Type B pancreatic cell (in vitro differentiated cells): Measurements from ENCODE around the gene AANAT. TPM values are rescaled to one million over a fixed set of nuclear protein-coding genes. Genes with fewer than 3 reads are reported as not detected.

Experiments
- DNase-seq: peaks from one replicate; pipeline ENCODE4 v3.0.0; 2021; ENCODE audit warnings: mixed read lengths; ENCODE audit not compliant: unreplicated experiment; ENCODE audit errors: extremely low spot score
- H3K27ac Mint-ChIP-seq: 2 replicates; pipeline ENCODE4 v1.8.0; 2021; ENCODE audit warnings: mild to moderate bottlenecking, mixed read lengths
- H3K27me3 Mint-ChIP-seq: 2 replicates; pipeline ENCODE4 v1.8.0; 2021; ENCODE audit warnings: mixed read lengths
- H3K36me3 Mint-ChIP-seq: 2 replicates; pipeline ENCODE4 v1.8.0; 2021; ENCODE audit warnings: mixed read lengths
- H3K4me1 Mint-ChIP-seq: one replicate; pipeline ENCODE4 v1.8.0; 2021; ENCODE audit warnings: mixed read lengths; ENCODE audit not compliant: unreplicated experiment
- H3K4me3 Mint-ChIP-seq: 2 replicates; pipeline ENCODE4 v1.8.0; 2021; ENCODE audit warnings: mild to moderate bottlenecking, mixed read lengths
- H3K9me3 Mint-ChIP-seq: 2 replicates; pipeline ENCODE4 v1.8.0; 2021; ENCODE audit warnings: mixed read lengths
- total RNA-seq: library from RNA; stranded (reverse); gene quantifications from 2 replicates; pipeline ENCODE4 v1.2.1, GENCODE V29; 2021; ENCODE audit warnings: low replicate concordance
- TF ChIP-seq, protein P1 (sequence below): fragments of 200-600 bp; sonication (generic); conservative IDR thresholded peaks from 2 replicates; pipeline ENCODE4 v1.5.0; 2021; ENCODE audit warnings: antibody characterized with exemption, mild to moderate bottlenecking

The AANAT gene
- total RNA-seq, 1 donor from 2014 or later: not detected

DNA sequence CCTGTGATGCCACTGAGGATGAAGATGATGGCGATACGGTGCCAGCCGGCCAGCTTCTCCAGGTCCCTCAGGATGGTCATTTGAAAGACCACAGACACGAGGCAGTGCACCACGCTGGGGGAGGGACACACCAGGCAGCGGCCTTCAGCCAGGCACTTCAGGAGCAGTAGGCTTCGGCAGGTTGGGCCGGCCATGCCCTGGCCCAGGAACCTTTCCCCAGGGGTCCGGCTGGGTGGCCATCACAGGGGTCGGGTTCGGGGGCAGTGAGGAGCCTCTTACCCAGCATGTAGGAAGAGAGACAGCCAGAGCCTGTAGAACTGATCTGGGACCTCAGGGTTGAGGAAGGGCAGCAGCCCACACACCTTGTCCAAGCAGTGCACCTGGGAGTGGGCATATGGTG, 5.3 kb downstream of the AANAT start:
- TF ChIP-seq, protein P1, sequence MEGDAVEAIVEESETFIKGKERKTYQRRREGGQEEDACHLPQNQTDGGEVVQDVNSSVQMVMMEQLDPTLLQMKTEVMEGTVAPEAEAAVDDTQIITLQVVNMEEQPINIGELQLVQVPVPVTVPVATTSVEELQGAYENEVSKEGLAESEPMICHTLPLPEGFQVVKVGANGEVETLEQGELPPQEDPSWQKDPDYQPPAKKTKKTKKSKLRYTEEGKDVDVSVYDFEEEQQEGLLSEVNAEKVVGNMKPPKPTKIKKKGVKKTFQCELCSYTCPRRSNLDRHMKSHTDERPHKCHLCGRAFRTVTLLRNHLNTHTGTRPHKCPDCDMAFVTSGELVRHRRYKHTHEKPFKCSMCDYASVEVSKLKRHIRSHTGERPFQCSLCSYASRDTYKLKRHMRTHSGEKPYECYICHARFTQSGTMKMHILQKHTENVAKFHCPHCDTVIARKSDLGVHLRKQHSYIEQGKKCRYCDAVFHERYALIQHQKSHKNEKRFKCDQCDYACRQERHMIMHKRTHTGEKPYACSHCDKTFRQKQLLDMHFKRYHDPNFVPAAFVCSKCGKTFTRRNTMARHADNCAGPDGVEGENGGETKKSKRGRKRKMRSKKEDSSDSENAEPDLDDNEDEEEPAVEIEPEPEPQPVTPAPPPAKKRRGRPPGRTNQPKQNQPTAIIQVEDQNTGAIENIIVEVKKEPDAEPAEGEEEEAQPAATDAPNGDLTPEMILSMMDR: no peak
- no peak overlapping the region for H3K4me3 Mint-ChIP-seq
- H3K27ac Mint-ChIP-seq: no peak overlapping the region
- H3K9me3 Mint-ChIP-seq: no peaks in the 10 kb centered on the region
- no peaks in the 10 kb centered on the region for H3K4me1 Mint-ChIP-seq
- H3K27me3 Mint-ChIP-seq: no peaks in the 10 kb centered on the region
- no peaks in the 10 kb centered on the region for H3K36me3 Mint-ChIP-seq
- no peak for DNase-seq

DNA sequence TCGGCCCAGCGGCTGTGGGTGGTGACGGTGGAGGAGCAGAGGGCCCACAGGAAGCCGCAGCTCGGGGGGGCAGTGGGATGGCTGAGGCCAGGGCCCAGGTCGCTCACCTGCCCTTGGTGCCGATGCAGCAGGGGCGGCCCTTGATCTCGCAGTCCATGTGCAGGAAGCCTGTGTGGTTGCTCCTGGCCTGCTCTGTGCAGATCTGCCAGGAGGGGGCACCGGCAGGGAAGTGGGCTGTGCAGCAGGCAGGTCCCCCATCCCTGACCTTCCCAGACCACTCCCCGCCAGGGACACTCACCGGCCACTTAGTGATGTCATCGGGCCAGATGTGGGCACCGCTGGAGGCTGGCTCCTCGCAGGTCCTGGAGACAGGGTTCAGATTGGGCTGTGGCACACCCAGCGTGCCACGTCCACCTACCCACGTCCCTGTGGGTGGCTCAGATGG, 6.2 kb downstream of the AANAT start:
- DNase-seq: no peak
- no peak overlapping the region for H3K4me3 Mint-ChIP-seq
- H3K36me3 Mint-ChIP-seq: no peaks in the 10 kb centered on the region
- no peaks in the 10 kb centered on the region for H3K4me1 Mint-ChIP-seq
- H3K27me3 Mint-ChIP-seq: no peaks in the 10 kb centered on the region
- no peak overlapping the region for H3K27ac Mint-ChIP-seq
- TF ChIP-seq, protein P1: peak; percentile 55
- no peaks in the 10 kb centered on the region for H3K9me3 Mint-ChIP-seq

DNA sequence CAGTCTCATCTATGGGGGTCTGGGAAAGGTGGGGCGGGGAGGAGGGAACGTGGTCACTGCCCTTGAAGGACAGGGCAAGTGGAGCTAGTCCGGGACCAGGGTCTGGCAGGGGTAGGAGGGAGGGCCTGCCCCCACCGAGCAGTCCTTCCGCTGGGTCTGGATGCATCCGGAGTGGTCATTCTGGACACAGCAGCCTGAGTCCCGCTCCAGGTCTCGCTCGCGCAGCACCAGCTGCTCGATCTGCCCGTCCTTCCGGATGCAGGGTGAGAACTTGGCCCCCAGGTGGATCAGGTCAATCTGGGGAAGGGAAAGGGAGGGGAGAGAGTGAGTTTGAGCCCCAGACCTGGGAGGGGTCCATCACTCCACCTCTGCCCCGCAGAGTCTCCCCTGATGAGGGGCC, 6.8 kb downstream of the AANAT start:
- no peaks in the 10 kb centered on the region for H3K4me1 Mint-ChIP-seq
- H3K4me3 Mint-ChIP-seq: no peak overlapping the region
- TF ChIP-seq, protein P1: no peak
- no peaks in the 10 kb centered on the region for H3K9me3 Mint-ChIP-seq
- DNase-seq: no peak
- no peaks in the 10 kb centered on the region for H3K27me3 Mint-ChIP-seq
- H3K27ac Mint-ChIP-seq: no peak overlapping the region
- H3K36me3 Mint-ChIP-seq: no peaks in the 10 kb centered on the region

DNA sequence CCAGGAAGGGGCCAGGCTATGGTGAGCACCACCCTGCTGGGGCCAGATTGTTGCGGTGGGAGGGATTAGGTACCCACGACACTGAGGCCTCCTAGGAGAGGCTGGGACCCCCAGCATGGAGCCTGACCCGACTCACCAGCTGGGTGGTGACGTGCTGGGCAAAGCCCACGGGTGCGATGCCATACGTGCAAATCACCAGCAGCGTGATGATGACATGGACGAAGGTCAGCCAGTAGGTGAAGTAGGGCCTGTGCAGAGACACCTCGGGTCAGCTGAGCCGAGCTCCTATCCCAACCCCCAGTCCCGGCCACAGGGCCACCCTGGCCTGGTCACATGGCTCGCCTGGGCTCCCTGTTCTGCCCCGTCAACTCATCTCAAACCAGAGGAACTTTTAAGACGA, 7.5 kb downstream of the AANAT start:
- H3K36me3 Mint-ChIP-seq: no peaks in the 10 kb centered on the region
- no peak overlapping the region for H3K27ac Mint-ChIP-seq
- no peaks in the 10 kb centered on the region for H3K9me3 Mint-ChIP-seq
- H3K4me1 Mint-ChIP-seq: no peaks in the 10 kb centered on the region
- no peak for DNase-seq
- no peak overlapping the region for H3K4me3 Mint-ChIP-seq
- H3K27me3 Mint-ChIP-seq: no peaks in the 10 kb centered on the region
- TF ChIP-seq, protein P1: no peak

DNA sequence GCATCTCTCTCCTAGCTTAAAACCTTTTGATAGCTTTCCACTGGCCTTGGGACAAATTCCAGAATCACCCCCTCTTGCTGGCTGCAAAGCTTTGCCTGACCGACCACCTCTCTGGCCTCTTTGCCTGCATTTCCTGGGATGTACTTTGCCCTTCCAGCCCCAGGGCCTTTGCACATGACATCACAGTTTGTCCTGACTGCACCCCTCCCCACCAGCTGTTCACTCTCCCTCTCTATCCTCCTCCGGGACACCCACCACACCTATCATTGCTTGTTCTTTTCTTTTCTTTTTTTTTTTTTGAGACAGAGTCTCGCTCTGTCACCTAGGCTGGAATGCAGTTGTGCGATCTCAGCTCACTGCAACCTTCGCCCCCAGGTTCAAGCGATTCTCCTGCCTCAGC, 7.9 kb downstream of the AANAT start:
- Mint-ChIP-seq H3K4me3 (no peak overlapping the region), H3K27ac (no peak overlapping the region), H3K27me3 (no peaks in the 10 kb centered on the region), H3K9me3 (no peaks in the 10 kb centered on the region), H3K4me1 (no peaks in the 10 kb centered on the region), H3K36me3 (no peaks in the 10 kb centered on the region)
- TF ChIP-seq, protein P1: no peak
- no peak for DNase-seq

DNA sequence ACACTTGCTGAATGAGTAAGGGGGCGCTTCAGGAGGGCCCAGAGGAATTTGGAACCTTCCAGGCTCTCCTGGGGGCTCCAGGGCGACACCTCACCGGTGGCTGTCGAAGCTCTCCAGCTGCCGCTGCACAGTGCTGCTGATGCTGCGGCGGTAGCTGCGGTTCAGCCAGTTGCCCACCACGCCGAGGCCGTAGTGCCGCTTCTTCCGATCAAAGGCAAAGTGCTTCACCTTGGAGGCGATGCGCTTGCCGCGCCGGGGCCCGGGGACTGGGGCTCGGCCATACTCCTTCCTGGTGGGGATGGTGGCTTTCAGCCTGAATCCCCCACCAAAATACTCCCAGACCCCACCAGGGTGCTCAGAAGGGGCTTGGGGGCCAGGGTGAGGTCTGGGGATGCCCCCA, 9.3 kb downstream of the AANAT start:
- Mint-ChIP-seq H3K27ac (no peak overlapping the region), H3K4me3 (no peak overlapping the region), H3K27me3 (no peaks in the 10 kb centered on the region), H3K9me3 (no peaks in the 10 kb centered on the region), H3K36me3 (no peaks in the 10 kb centered on the region), H3K4me1 (peaks cover 5% of the 10 kb centered on the region)
- TF ChIP-seq, protein P1: no peak
- no peak for DNase-seq
